ENCODE results near the gene TENM4.

The TENM4 gene

GRCh38 chr11:78791964-78792363, 648.9 kb downstream of the TENM4 start:
- H3K4me3 ChIP-seq (ENCODE audit: extremely low read depth, insufficient read depth, low read length, poor library complexity, severe bottlenecking): no peak overlapping the region
- H3K4me1 ChIP-seq (ENCODE audit: control insufficient read depth, insufficient read depth, low read length, poor library complexity, severe bottlenecking): peaks cover 6% of the 10 kb centered on the region
- H3K9me3 ChIP-seq (ENCODE audit: control insufficient read depth, low read length): no peaks in the 10 kb centered on the region
- peaks cover 3% of the 10 kb centered on the region for H3K36me3 ChIP-seq (ENCODE audit: control insufficient read depth, insufficient read depth, low read length)
- H3K27ac ChIP-seq (ENCODE audit: low read depth, low read length, severe bottlenecking): no peak overlapping the region

GRCh38 chr11:78791254-78791653, 649.6 kb downstream of the TENM4 start:
- Histone ChIP-seq H3K9me3 (ENCODE audit: control insufficient read depth, low read length) (no peaks in the 10 kb centered on the region), H3K36me3 (ENCODE audit: control insufficient read depth, insufficient read depth, low read length) (peaks cover 3% of the 10 kb centered on the region), H3K4me3 (ENCODE audit: extremely low read depth, insufficient read depth, low read length, poor library complexity, severe bottlenecking) (no peak overlapping the region), H3K27ac (ENCODE audit: low read depth, low read length, severe bottlenecking) (no peak overlapping the region), H3K4me1 (ENCODE audit: control insufficient read depth, insufficient read depth, low read length, poor library complexity, severe bottlenecking) (no peaks in the 10 kb centered on the region)
- WGBS, 2 experiments (ENCODE audit: insufficient coverage in 2 of 2): 83% methylated on average over 1 of the region's 1 CpG; no CpG with 5 or more reads in 1 of the 2 experiments

- H3K27ac ChIP-seq (ENCODE audit: low read depth, low read length, severe bottlenecking): no peak overlapping the region
- no peak overlapping the region for H3K4me3 ChIP-seq (ENCODE audit: extremely low read depth, insufficient read depth, low read length, poor library complexity, severe bottlenecking)
- H3K9me3 ChIP-seq (ENCODE audit: control insufficient read depth, low read length): no peaks in the 10 kb centered on the region
- peaks cover 2% of the 10 kb centered on the region for H3K4me1 ChIP-seq (ENCODE audit: control insufficient read depth, insufficient read depth, low read length, poor library complexity, severe bottlenecking)
- H3K36me3 ChIP-seq (ENCODE audit: control insufficient read depth, insufficient read depth, low read length): peaks cover 3% of the 10 kb centered on the region
Measured at GRCh38 chr11:78790784-78791183, 650.0 kb downstream of the TENM4 start.

- Histone ChIP-seq H3K27ac (ENCODE audit: low read depth, low read length, severe bottlenecking) (no peak overlapping the region), H3K36me3 (ENCODE audit: control insufficient read depth, insufficient read depth, low read length) (peaks cover 3% of the 10 kb centered on the region), H3K9me3 (ENCODE audit: control insufficient read depth, low read length) (no peaks in the 10 kb centered on the region), H3K4me1 (ENCODE audit: control insufficient read depth, insufficient read depth, low read length, poor library complexity, severe bottlenecking) (peaks cover 15% of the 10 kb centered on the region), H3K4me3 (ENCODE audit: extremely low read depth, insufficient read depth, low read length, poor library complexity, severe bottlenecking) (no peak overlapping the region)
- WGBS, 2 experiments (ENCODE audit: insufficient coverage in 2 of 2): 100% methylated on average over 1 of the region's 1 CpG
Measured at GRCh38 chr11:78789375-78789774, 651.5 kb downstream of the TENM4 start.

- Histone ChIP-seq H3K36me3 (ENCODE audit: control insufficient read depth, insufficient read depth, low read length) (peaks cover 3% of the 10 kb centered on the region), H3K4me1 (ENCODE audit: control insufficient read depth, insufficient read depth, low read length, poor library complexity, severe bottlenecking) (peaks cover 24% of the 10 kb centered on the region), H3K9me3 (ENCODE audit: control insufficient read depth, low read length) (no peaks in the 10 kb centered on the region), H3K4me3 (ENCODE audit: extremely low read depth, insufficient read depth, low read length, poor library complexity, severe bottlenecking) (no peak overlapping the region), H3K27ac (ENCODE audit: low read depth, low read length, severe bottlenecking) (no peak overlapping the region)
- WGBS, 2 experiments (ENCODE audit: insufficient coverage in 2 of 2): 90 to 92% methylated on average over 1 of the region's 1 CpG
Measured at GRCh38 chr11:78788533-78788932, 652.3 kb downstream of the TENM4 start.

GRCh38 chr11:78787696-78788095, 653.1 kb downstream of the TENM4 start:
- WGBS, 2 experiments (ENCODE audit: insufficient coverage in 2 of 2): 83 to 100% methylated on average over 2 to 3 of the region's 3 CpGs
- H3K4me3 ChIP-seq (ENCODE audit: extremely low read depth, insufficient read depth, low read length, poor library complexity, severe bottlenecking): no peak overlapping the region
- H3K9me3 ChIP-seq (ENCODE audit: control insufficient read depth, low read length): no peaks in the 10 kb centered on the region
- H3K27ac ChIP-seq (ENCODE audit: low read depth, low read length, severe bottlenecking): no peak overlapping the region
- peaks cover 3% of the 10 kb centered on the region for H3K36me3 ChIP-seq (ENCODE audit: control insufficient read depth, insufficient read depth, low read length)
- H3K4me1 ChIP-seq (ENCODE audit: control insufficient read depth, insufficient read depth, low read length, poor library complexity, severe bottlenecking): peaks cover 30% of the 10 kb centered on the region

GRCh38 chr11:78786746-78787145, 654.1 kb downstream of the TENM4 start:
- H3K36me3 ChIP-seq (ENCODE audit: control insufficient read depth, insufficient read depth, low read length): peaks cover 3% of the 10 kb centered on the region
- 95 to 97% methylated on average over 13 to 19 of the region's 20 CpGs for WGBS, 2 experiments (ENCODE audit: insufficient coverage in 2 of 2)

GRCh38 chr11:78786086-78786485, 654.7 kb downstream of the TENM4 start:
- Histone ChIP-seq H3K9me3 (ENCODE audit: control insufficient read depth, low read length) (no peaks in the 10 kb centered on the region), H3K36me3 (ENCODE audit: control insufficient read depth, insufficient read depth, low read length) (peaks cover 3% of the 10 kb centered on the region), H3K4me1 (ENCODE audit: control insufficient read depth, insufficient read depth, low read length, poor library complexity, severe bottlenecking) (peaks cover 30% of the 10 kb centered on the region), H3K4me3 (ENCODE audit: extremely low read depth, insufficient read depth, low read length, poor library complexity, severe bottlenecking) (no peak overlapping the region), H3K27ac (ENCODE audit: low read depth, low read length, severe bottlenecking) (peak overlapping the region; percentile 68)
- 71% methylated on average over 5 of the region's 5 CpGs for WGBS, 2 experiments (ENCODE audit: insufficient coverage in 2 of 2)

More at GRCh38 chr11:78786746-78787145, 654.1 kb downstream of the TENM4 start:
- H3K9me3 ChIP-seq (ENCODE audit: control insufficient read depth, low read length): no peaks in the 10 kb centered on the region
- no peak overlapping the region for H3K27ac ChIP-seq (ENCODE audit: low read depth, low read length, severe bottlenecking)
- H3K4me3 ChIP-seq (ENCODE audit: extremely low read depth, insufficient read depth, low read length, poor library complexity, severe bottlenecking): no peak overlapping the region
- H3K4me1 ChIP-seq (ENCODE audit: control insufficient read depth, insufficient read depth, low read length, poor library complexity, severe bottlenecking): peaks cover 30% of the 10 kb centered on the region

- H3K9me3 ChIP-seq (ENCODE audit: control insufficient read depth, low read length): no peaks in the 10 kb centered on the region
- H3K36me3 ChIP-seq (ENCODE audit: control insufficient read depth, insufficient read depth, low read length): no peaks in the 10 kb centered on the region
- peak overlapping the region; percentile 43 for H3K27ac ChIP-seq (ENCODE audit: low read depth, low read length, severe bottlenecking)
- H3K4me3 ChIP-seq (ENCODE audit: extremely low read depth, insufficient read depth, low read length, poor library complexity, severe bottlenecking): no peak overlapping the region
- H3K4me1 ChIP-seq (ENCODE audit: control insufficient read depth, insufficient read depth, low read length, poor library complexity, severe bottlenecking): peaks cover 30% of the 10 kb centered on the region
- WGBS, 2 experiments (ENCODE audit: insufficient coverage in 2 of 2): 91 to 100% methylated on average over 4 to 5 of the region's 9 CpGs
Measured at GRCh38 chr11:78784321-78785061, 656.3 kb downstream of the TENM4 start.

- 74 to 83% methylated on average over 2 to 4 of the region's 5 CpGs for WGBS, 2 experiments (ENCODE audit: insufficient coverage in 2 of 2)
- H3K4me1 ChIP-seq (ENCODE audit: control insufficient read depth, insufficient read depth, low read length, poor library complexity, severe bottlenecking): peaks cover 30% of the 10 kb centered on the region
- H3K27ac ChIP-seq (ENCODE audit: low read depth, low read length, severe bottlenecking): peak overlapping the region; percentile 43
- H3K9me3 ChIP-seq (ENCODE audit: control insufficient read depth, low read length): no peaks in the 10 kb centered on the region
- no peaks in the 10 kb centered on the region for H3K36me3 ChIP-seq (ENCODE audit: control insufficient read depth, insufficient read depth, low read length)
- no peak overlapping the region for H3K4me3 ChIP-seq (ENCODE audit: extremely low read depth, insufficient read depth, low read length, poor library complexity, severe bottlenecking)
Measured at GRCh38 chr11:78783846-78784245, 657.0 kb downstream of the TENM4 start.

GRCh38 chr11:78783301-78783700, 657.5 kb downstream of the TENM4 start:
- Histone ChIP-seq H3K4me1 (ENCODE audit: control insufficient read depth, insufficient read depth, low read length, poor library complexity, severe bottlenecking) (peaks cover 30% of the 10 kb centered on the region), H3K36me3 (ENCODE audit: control insufficient read depth, insufficient read depth, low read length) (no peaks in the 10 kb centered on the region), H3K4me3 (ENCODE audit: extremely low read depth, insufficient read depth, low read length, poor library complexity, severe bottlenecking) (no peak overlapping the region), H3K9me3 (ENCODE audit: control insufficient read depth, low read length) (no peaks in the 10 kb centered on the region), H3K27ac (ENCODE audit: low read depth, low read length, severe bottlenecking) (no peak overlapping the region)
- WGBS, 2 experiments (ENCODE audit: insufficient coverage in 2 of 2): no CpG with 5 or more reads among the region's 1 CpG
